Measurements from ENCODE around the gene PRKAB1.

PRKAB1 gene

DNA sequence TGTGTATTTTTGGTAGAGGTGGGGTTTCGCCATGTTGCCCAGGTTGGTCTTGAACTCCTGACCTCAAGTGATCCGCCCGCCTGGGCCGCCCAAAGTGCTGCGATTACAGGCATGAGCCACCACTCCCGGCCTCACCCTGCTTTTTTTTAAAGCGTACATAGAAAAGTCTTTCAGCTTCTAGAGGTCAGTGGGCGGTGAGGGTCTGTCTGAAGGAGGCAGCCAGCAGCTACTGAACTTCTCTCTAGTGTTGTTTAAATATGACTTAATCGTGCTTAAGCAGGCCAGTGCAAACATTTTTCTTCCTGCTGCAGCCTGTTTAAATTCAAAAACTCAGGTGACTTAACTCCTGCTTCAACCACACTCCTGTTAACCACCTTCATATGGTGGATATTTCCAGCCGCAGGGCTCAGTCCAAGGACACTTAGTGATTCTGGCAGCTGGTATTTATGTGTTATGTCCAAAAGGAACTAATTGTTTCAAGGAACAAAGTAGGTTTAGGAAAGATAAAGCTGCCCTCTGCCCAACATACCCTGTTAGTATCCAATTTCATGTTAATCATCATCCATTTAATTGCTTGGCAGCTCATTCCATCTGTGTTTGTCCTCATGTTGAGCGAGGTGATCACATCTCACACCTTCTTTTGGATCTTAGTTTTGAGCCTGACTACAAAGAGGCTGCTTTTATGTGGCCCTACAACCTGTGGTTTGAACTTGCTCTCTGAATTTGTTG lies 2.0 kb downstream of the PRKAB1 start:
- no peak for TF ChIP-seq ZNF274 (IDR thresholded peaks at IDR 0.05; ENCODE audit: low read depth, low read length)

DNA sequence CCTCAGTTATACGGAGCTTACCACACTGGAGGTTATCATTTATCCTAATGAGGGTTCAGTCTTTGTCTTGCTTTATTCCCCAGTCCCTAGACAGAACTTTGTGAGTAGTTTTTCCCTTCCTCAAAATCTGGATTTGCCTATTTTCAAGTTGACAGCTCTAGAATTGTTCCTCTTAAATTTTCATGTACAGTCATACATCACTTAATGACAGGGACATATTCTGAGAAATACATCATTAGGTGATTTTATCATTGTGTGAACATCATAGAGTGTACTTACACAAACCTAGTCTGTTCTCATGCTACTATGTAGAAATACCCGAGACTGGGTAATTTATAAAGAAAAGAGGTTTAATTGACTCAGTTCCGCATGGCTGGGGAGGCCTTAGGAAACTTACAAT lies 3.1 kb downstream of the PRKAB1 start:
- H3K4me3 ChIP-seq (ENCODE audit: low read length), result no peak overlapping the region
- no peak for TF ChIP-seq ZNF274 (IDR thresholded peaks at IDR 0.05; ENCODE audit: low read depth, low read length)

More for the DNA sequence above, 2.0 kb downstream of the PRKAB1 start:
- H3K4me3 ChIP-seq (ENCODE audit: low read length), result peak overlapping the region; percentile 1; the same call in 1 of the 2 replicates

DNA sequence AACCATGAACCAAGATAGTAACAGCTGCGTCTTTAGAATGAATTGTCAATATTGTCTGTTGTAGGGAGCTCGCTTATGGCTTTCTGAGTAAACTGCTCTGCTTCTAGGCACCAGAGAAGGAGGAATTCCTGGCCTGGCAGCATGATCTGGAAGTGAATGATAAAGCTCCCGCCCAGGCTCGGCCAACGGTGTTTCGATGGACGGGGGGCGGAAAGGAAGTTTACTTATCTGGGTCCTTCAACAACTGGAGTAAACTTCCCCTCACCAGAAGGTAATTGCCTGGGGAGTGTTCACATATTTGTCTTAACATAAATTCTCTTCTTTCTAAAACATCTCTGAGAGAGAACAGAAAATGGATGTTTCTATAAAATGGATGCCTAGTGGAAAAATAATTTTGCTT lies 4.3 kb downstream of the PRKAB1 start:
- no peak for TF ChIP-seq ZNF274 (IDR thresholded peaks at IDR 0.05; ENCODE audit: low read depth, low read length)
- H3K4me3 ChIP-seq (ENCODE audit: low read length), result no peak overlapping the region

DNA sequence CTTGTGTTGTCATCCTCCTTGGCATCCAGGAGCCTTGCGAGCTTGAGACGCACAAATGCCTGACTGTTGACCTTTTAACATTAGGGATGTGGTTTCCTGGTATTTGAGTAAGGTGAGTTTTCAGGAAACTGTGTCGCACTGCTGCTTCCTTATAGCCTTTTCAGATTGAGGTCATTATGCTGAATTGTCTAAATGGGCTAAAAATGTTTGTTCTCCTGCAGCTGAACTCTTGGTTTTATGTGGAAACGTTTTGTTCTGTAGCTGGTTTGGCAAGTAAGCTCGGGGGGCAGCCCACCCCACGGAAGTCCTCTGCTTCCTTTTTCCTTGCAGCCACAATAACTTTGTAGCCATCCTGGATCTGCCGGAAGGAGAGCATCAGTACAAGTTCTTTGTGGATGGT lies 5.7 kb downstream of the PRKAB1 start:
- H3K4me3 ChIP-seq (ENCODE audit: low read length), result no peak overlapping the region
- TF ChIP-seq ZNF274 (IDR thresholded peaks at IDR 0.05; ENCODE audit: low read depth, low read length), result no peak

DNA sequence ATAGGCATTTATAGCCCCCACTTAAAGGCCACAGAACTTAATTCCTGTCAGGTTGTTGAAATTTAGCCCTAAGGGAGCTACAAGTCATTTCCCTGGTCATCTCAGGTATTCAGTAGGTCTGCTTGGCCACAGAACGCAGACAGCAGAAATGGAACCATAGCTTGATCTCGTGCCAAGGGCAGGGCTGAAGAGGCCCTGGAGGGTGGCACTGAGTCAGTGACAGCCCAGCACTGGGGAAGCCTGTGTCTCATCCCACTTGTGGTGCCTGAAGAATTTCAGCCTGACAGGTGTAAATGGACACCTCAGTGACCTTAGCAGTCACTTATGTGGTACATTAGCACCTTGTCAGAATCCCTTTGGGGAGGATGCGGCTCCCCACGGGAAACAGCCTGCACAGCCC lies 6.6 kb downstream of the PRKAB1 start:
- TF ChIP-seq ZNF274 (IDR thresholded peaks at IDR 0.05; ENCODE audit: low read depth, low read length), result no peak
- no peak overlapping the region for H3K4me3 ChIP-seq (ENCODE audit: low read length)

DNA sequence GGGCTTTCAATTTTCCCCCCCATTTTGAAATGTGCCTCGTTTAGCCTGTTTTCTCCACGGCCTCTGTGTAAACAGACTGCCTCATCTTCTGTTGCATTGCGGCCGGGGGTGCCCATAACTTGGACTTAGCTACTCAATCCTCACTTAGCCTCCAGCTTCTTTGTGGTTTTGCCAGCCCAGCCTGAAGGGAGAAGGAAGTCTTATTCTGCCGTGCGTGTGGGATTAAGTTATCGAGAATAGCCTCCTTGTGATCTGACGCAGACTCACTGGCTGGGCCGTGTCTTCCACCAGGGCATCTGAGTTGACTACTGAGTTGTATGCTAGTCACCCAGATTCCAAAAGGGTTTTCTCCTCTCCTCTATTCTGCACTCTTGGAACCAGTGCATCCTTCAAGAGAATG lies 8.1 kb downstream of the PRKAB1 start:
- TF ChIP-seq ZNF274 (IDR thresholded peaks at IDR 0.05; ENCODE audit: low read depth, low read length), result no peak
- no peak overlapping the region for H3K4me3 ChIP-seq (ENCODE audit: low read length)

DNA sequence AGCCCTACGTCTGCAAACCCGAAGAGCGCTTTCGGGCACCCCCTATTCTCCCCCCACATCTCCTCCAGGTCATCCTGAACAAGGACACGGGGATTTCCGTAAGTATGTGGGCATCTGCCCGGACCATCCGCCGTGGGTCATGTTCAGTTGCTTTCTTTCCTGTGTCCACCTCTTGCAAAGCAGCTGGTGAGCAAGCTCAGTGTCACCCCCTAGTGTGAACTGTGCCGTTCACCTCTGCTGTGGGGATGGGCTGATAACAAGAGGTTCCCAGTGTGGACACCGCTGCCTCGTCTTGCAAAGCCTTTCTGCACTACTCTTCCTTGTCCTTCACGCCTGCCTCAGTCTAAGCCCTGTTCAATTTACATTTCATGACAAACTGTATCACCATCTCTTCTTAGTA lies 8.6 kb downstream of the PRKAB1 start:
- H3K4me3 ChIP-seq (ENCODE audit: low read length), result no peak overlapping the region
- no peak for TF ChIP-seq ZNF274 (IDR thresholded peaks at IDR 0.05; ENCODE audit: low read depth, low read length)

DNA sequence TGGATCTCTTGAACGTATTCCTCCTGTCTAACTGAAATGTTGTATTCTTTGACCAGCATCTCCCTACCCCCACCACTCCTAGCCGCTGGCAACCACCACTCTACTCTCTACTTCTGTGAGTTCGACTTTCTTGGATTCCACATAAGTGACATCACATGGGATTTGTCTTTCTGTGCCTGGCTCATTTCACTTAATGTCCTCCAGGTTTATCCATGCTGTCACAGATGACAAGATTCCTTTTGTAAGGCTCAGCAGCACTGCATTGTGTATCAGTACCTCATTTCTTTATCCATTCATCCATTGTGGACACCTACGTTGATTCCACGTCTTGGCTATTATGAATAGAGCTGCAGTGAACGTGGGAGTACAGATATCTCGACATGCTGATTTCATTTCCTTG lies 10.5 kb downstream of the PRKAB1 start:
- no peak overlapping the region for H3K4me3 ChIP-seq (ENCODE audit: low read length)
- no peak for TF ChIP-seq ZNF274 (IDR thresholded peaks at IDR 0.05; ENCODE audit: low read depth, low read length)

DNA sequence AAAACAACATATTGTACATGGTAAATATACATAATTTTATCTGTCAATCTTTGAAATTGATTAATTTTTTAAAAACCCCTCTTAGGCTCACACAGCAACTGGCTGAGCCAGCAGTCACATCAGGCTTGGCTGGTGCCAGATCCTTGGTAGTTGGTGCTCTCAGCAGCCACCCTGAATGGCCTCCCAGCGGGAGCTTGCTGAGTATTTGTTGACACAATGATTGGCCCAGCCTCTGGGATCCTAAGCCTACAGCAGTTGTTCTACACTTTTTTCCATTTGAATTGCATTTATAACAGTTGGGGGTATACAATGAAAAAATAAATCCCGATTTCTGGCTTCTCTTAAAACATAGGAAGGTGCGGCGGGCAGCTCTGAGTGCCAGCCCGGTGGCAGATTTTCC lies 11.1 kb downstream of the PRKAB1 start:
- TF ChIP-seq ZNF274 (IDR thresholded peaks at IDR 0.05; ENCODE audit: low read depth, low read length), result no peak

DNA sequence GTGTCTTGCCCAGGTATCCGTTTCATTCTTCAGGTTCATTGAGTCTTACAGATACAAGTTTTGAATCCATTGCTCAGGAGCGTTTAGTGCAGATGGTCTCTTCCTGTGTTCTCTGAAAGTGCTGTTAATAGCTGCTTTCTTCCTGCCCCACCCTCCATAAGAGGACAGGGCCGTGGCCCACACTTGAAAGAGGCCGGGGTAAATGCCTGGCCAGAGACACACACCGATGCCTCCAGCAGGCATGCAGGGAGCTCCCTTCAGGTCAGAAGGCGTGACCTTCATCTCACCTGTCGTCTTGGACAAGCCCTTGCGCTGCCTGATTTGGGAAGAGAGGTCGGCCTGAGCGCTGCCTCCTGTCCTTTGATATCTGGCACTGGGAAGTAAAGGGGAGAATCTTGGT lies 11.6 kb downstream of the PRKAB1 start:
- TF ChIP-seq ZNF274 (IDR thresholded peaks at IDR 0.05; ENCODE audit: low read depth, low read length), result no peak

More for the DNA sequence above, 11.1 kb downstream of the PRKAB1 start:
- H3K4me3 ChIP-seq (ENCODE audit: low read length), result no peak overlapping the region

DNA sequence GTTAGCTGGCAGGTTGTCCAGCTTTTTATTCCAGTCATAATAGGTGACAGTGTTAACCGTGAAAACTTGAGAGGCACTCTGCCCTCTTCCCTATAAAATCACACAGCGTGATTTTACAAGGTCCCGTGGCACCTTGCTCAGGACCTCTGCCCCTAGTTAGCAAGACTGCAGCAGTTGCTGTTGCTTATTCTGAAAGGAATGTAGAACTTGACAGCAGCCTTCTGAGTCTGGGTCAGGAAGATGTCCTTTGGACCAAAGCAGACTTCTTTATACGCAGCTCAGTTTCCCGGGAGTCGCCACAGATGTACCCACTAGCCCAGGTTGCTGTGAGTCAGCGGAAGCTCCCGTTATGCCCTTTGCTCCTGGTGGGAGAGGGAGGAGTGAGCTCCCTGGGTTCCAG lies 13.2 kb downstream of the PRKAB1 start:
- no peak for TF ChIP-seq ZNF274 (IDR thresholded peaks at IDR 0.05; ENCODE audit: low read depth, low read length)
- no peak overlapping the region for H3K4me3 ChIP-seq (ENCODE audit: low read length)

More for the DNA sequence above, 11.6 kb downstream of the PRKAB1 start:
- H3K4me3 ChIP-seq (ENCODE audit: low read length), result no peak overlapping the region

DNA sequence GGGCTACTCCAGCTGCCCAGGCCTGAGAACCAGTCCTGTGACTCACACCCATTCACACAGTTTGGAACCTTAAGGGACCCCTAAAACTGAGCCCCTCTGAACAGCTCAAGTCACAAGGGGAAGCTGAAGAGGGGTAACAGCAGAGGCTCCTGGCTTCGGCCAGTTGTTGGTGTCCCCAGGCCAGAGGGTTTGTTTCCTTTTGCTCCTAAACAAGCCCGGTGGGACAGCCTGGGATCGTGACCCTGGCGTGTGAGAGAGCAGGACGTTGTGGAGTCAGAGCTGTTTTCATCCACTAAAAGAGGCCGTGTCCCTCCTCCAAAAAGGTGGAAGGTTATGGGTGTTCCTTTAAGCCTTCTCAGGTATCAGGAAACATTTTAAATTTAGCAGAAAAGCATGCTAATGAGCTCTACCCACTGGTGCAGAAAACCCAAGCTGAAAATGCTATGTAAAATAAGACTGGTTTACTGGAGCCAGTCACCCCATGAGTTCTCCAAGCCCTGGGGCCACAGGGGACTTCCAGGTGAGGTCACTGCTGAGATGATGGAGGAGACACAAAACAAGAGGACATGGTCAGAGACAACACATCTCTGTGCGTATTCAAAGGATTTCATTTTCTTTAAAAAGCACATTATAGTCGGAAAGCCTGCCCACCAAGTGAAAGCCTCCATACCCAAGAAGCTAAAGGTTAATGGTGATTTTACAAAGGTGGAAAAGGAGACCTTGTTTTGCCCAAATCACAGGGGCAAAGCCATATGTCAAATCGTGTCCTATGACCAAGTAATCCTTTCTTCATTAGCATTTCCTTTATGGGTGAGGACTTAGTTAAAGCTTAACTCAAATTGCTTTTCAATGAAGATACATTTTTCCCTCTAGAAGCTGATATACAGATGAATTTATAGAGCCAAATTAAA lies 14.1 kb downstream of the PRKAB1 start:
- TF ChIP-seq ZNF274 (IDR thresholded peaks at IDR 0.05; ENCODE audit: low read depth, low read length), result no peak
- H3K4me3 ChIP-seq (ENCODE audit: low read length), result no peak overlapping the region; the same call in 1 of the 2 replicates

DNA sequence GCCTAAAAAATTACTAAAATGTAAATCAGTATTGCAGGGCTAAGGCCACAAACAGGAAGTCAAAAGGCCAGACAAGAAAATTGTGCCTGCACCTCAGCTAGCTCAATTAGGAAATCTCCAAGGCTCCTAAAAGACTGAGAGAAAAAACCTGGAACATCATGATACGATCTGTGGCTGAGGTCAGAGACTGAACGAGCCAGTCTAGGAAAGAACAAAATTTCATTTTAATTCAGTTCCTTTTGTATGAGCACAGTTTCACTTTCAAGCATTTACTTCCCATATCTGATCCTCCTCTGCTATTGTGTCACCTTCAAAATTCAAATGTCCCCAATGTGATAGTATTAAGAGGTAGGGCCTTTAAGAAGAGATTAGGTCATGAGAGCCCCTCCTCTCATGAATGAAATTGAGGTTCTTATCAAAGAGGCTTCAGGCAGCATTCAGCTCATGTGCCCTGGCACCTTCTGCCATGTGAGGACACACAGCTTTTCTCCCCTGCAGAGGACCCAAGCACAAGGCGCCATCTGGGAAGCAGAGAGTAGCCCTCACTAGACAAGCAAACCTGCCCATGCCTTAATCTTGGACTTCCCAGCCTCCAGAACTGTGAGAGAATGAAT lies 14.8 kb downstream of the PRKAB1 start:
- H3K4me3 ChIP-seq (ENCODE audit: low read length), result no peak overlapping the region
- no peak for TF ChIP-seq ZNF274 (IDR thresholded peaks at IDR 0.05; ENCODE audit: low read depth, low read length)

DNA sequence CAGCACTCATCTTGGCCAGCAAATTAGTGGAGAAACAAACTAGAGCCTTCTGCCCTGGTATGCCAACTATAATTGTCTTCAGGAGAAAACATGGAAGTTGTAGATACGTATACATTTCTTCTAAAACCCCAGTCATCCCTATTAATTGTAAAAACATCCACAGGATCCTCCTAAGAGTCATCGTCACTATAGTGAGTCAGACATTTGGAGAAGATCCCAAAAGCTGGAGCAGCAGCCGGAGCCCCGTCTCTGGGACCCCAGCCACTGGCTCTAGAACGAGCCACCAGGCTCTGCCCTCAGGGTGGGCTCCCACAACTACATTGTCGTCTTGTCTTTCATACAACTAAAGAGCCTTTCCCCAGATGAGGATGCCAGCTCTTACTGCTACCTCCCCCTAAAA lies 15.5 kb downstream of the PRKAB1 start:
- no peak for TF ChIP-seq ZNF274 (IDR thresholded peaks at IDR 0.05; ENCODE audit: low read depth, low read length)
- no peak overlapping the region for H3K4me3 ChIP-seq (ENCODE audit: low read length)

All from GM08714 (cell line).